ENCODE results near the gene PLXDC1. TPM values are rescaled to one million over a fixed set of nuclear protein-coding genes. Genes with fewer than 3 reads are reported as not detected.

Gene PLXDC1
- total RNA-seq, 1 donor from 2014 or later = 37.4 TPM

GRCh38 chr17:39177256-39177655, 25.8 kb upstream of the PLXDC1 start:
- H3K27ac Mint-ChIP-seq (ENCODE audit: unreplicated experiment) = no peak overlapping the region

GRCh38 chr17:39175695-39176093, 24.3 kb upstream of the PLXDC1 start:
- no peak overlapping the region for H3K27ac Mint-ChIP-seq (ENCODE audit: unreplicated experiment)

More at GRCh38 chr17:39177256-39177655, 25.8 kb upstream of the PLXDC1 start:
- Mint-ChIP-seq H3K4me1 (ENCODE audit: low read depth) (peaks cover 5% of the 10 kb centered on the region), H3K36me3 (ENCODE audit: low read depth) (peaks cover 30% of the 10 kb centered on the region), H3K4me3 (ENCODE audit: unreplicated experiment) (no peak overlapping the region), H3K9me3 (ENCODE audit: low read depth) (no peaks in the 10 kb centered on the region), H3K27me3 (ENCODE audit: low read depth) (no peaks in the 10 kb centered on the region)
- no peak for DNase-seq (ENCODE audit: low spot score)
- TF ChIP-seq CTCF (IDR thresholded peaks at IDR 0.05) = no peak

GRCh38 chr17:39174920-39175694, 23.7 kb upstream of the PLXDC1 start:
- H3K4me3 Mint-ChIP-seq (ENCODE audit: unreplicated experiment) = no peak overlapping the region
- H3K9me3 Mint-ChIP-seq (ENCODE audit: low read depth) = no peaks in the 10 kb centered on the region
- peak; percentile 89 for TF ChIP-seq CTCF (IDR thresholded peaks at IDR 0.05)
- peaks cover 28% of the 10 kb centered on the region for H3K36me3 Mint-ChIP-seq (ENCODE audit: low read depth)
- H3K27ac Mint-ChIP-seq (ENCODE audit: unreplicated experiment) = peak overlapping the region; percentile 57
- H3K27me3 Mint-ChIP-seq (ENCODE audit: low read depth) = no peaks in the 10 kb centered on the region
- H3K4me1 Mint-ChIP-seq (ENCODE audit: low read depth) = peaks cover 5% of the 10 kb centered on the region
- DNase-seq (ENCODE audit: low spot score) = no peak

More at GRCh38 chr17:39175695-39176093, 24.3 kb upstream of the PLXDC1 start:
- H3K27me3 Mint-ChIP-seq (ENCODE audit: low read depth) = no peaks in the 10 kb centered on the region
- peaks cover 5% of the 10 kb centered on the region for H3K4me1 Mint-ChIP-seq (ENCODE audit: low read depth)
- no peaks in the 10 kb centered on the region for H3K9me3 Mint-ChIP-seq (ENCODE audit: low read depth)
- peaks cover 28% of the 10 kb centered on the region for H3K36me3 Mint-ChIP-seq (ENCODE audit: low read depth)
- H3K4me3 Mint-ChIP-seq (ENCODE audit: unreplicated experiment) = no peak overlapping the region
- DNase-seq (ENCODE audit: low spot score) = no peak
- no peak for TF ChIP-seq CTCF (IDR thresholded peaks at IDR 0.05)

- TF ChIP-seq CTCF (IDR thresholded peaks at IDR 0.05) = no peak
- Mint-ChIP-seq H3K36me3 (ENCODE audit: low read depth) (peaks cover 25% of the 10 kb centered on the region), H3K9me3 (ENCODE audit: low read depth) (peaks cover 3% of the 10 kb centered on the region), H3K4me1 (ENCODE audit: low read depth) (peaks cover 4% of the 10 kb centered on the region), H3K27me3 (ENCODE audit: low read depth) (no peaks in the 10 kb centered on the region), H3K27ac (ENCODE audit: unreplicated experiment) (no peak overlapping the region), H3K4me3 (ENCODE audit: unreplicated experiment) (no peak overlapping the region)
- no peak for DNase-seq (ENCODE audit: low spot score)
Measured at GRCh38 chr17:39173526-39174274, 22.3 kb upstream of the PLXDC1 start.

- Mint-ChIP-seq H3K4me3 (ENCODE audit: unreplicated experiment) (no peak overlapping the region), H3K27ac (ENCODE audit: unreplicated experiment) (no peak overlapping the region), H3K9me3 (ENCODE audit: low read depth) (peaks cover 3% of the 10 kb centered on the region), H3K36me3 (ENCODE audit: low read depth) (peaks cover 23% of the 10 kb centered on the region), H3K4me1 (ENCODE audit: low read depth) (no peaks in the 10 kb centered on the region), H3K27me3 (ENCODE audit: low read depth) (no peaks in the 10 kb centered on the region)
- no peak for DNase-seq (ENCODE audit: low spot score)
- no peak for TF ChIP-seq CTCF (IDR thresholded peaks at IDR 0.05)
Measured at GRCh38 chr17:39173080-39173479, 21.6 kb upstream of the PLXDC1 start.

All from chondrocyte (in vitro differentiated cells).